ENCODE results near the gene FOXN3.

FOXN3 gene

DNA sequence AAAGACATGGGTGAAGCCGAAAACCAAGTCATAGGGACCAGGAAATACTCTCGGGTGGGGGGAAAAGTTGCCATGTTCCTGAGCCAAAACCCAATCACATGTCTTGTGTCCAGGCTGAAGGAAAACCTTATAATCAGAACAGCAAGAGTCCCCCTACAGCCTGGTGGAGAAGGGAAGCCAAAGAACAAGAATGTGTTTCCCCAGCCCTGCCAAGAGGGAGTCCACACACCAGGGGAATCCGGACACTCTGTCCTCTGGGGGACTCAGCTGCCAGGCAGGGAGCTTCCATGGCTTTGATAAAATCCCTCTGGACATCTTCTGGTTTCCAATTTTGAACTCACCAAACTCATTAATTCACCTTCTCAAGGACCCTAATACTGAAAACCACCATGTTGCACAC, 273.0 kb downstream of the FOXN3 start:
- FAIRE-seq (no peak), DNase-seq (ENCODE audit: insufficient read length, low spot score) (no peak)

DNA sequence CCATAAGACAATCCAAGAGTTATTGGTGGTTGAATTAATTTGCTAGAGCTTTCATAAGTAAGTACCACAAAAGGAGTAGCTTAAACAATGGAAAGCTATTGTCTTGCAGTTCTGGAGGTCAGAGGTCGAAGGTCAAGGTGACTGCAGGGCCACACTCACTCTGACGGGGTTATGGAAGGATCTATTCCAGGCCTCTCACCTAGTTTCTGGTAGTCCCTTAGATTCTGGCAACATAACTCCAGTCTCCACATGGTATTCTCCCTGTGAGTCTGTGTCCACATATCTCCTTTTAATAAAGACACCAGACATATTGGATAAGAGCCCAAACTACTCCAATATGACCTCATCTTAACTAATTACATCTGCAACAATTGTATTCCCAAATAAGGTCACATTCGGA, 273.4 kb downstream of the FOXN3 start:
- FAIRE-seq (no peak), DNase-seq (ENCODE audit: insufficient read length, low spot score) (no peak)

DNA sequence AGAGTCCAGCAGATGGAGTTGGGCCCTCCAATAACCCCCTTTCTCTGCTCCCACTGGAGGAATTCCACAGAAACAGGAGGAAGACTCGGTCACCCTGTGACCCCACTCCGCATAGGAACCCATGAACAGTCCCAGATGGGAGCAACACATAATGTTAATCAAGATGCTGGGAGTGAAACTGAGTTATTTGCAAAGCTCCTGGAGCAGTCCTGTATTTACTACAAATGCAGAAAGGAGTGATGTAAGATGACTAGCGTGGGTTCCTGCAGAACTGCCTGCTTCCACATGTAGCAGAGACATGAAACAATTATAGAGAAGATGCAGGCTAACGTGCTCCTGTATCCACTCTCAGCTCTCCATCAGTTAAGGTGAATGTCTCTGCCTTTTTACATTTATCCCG, 274.7 kb downstream of the FOXN3 start:
- DNase-seq (ENCODE audit: insufficient read length, low spot score): no peak
- no peak for FAIRE-seq

DNA sequence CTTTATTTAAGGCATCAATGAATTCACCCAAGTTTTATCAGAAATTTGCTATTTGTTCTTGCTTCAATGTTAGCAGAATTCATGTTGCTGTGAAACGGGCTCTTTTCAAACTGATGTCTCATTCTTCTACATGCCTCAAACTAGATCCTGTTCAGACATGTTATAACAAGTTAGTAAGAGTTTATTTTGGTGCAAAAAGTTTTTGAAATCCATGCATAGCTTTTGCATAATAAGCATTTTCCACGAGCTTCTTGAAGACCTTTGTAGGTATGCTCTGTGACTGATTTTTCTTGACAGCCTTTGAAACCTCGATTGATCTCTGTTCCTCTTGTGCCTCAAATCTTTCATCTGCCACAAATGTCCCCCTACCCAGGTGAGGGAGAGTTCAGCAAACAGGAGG, 275.2 kb downstream of the FOXN3 start:
- FAIRE-seq (no peak), DNase-seq (ENCODE audit: insufficient read length, low spot score) (no peak)

DNA sequence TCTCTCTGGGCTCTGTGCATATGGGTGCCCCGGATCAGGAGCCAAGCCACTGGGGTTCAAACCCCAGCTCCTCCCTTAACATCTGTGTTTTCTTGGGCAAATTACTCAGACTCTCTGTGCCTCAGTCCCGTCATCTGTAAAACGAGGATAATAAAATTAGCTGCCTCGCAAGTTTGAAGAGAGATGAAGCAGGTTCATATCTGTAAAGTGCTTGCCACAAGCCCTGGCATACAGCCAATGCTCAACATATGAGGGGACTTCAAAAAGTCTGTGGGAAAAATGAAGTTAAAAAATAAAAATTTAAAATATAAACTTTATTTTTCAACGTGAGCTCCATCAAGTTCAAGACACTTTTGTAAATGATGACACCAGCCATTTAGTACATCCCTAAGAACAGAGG, 276.7 kb downstream of the FOXN3 start:
- no peak for DNase-seq (ENCODE audit: insufficient read length, low spot score)
- FAIRE-seq: no peak

DNA sequence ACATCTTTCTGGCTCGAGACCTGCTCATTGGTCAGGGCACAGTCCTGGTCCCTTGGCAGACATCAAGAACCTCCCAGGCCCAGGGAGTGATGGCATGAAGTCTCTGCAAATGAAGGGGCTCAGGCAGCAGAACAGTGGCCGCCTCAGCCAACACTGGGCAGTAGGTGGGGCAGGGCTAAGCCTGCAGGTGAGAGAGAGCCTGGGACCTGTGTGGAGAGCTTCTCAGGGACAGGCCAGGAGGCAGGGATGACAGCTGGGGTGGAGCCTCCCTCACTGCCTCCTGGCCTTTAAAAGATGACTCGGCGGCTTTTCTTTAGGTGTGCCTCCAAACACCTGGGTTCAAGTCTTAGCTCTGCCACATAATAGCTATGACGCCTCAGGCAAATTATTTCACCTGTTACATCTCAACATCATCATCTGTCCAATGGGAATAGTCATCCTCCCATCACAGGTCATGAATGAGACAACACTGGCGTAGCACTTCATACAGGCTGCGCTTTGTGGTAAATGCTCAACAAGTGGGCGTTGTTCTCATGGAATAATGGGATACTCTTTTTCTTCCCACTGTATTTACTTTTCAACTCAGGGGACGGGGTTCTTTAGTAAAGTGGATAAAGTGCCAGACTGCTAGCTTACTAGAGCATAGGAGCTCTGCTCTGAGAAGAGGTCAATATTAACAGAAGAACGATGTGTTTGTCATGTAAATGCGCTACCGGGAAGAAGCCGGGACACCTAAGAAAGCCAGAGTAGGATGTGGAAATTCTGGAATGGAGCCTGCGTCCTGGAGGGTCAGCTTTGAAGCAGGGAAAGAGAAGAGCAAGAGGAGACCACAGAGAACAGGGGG, 277.4 kb downstream of the FOXN3 start:
- DNase-seq (ENCODE audit: insufficient read length, low spot score) (no peak), FAIRE-seq (no peak)

DNA sequence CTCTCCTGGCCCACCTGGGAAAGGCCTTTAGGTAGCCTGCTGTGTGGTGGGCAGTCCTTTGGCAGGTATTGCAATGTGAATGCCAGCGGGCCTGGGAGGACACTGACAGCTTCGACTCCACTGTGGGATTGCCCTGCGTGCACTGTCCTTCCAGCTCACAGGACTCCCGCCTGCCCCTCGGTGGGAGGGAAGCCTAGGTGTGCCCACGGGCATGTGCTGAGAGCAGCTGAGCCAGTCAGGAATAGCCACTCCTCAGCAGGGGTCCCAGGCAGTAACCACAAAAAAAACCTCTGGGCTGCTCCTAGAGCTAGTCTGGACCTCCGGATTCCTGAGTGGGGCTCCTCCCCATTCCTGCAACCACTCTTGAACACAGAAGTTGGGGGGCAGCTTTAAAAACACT, 278.2 kb downstream of the FOXN3 start:
- FAIRE-seq (no peak), DNase-seq (ENCODE audit: insufficient read length, low spot score) (no peak)

DNA sequence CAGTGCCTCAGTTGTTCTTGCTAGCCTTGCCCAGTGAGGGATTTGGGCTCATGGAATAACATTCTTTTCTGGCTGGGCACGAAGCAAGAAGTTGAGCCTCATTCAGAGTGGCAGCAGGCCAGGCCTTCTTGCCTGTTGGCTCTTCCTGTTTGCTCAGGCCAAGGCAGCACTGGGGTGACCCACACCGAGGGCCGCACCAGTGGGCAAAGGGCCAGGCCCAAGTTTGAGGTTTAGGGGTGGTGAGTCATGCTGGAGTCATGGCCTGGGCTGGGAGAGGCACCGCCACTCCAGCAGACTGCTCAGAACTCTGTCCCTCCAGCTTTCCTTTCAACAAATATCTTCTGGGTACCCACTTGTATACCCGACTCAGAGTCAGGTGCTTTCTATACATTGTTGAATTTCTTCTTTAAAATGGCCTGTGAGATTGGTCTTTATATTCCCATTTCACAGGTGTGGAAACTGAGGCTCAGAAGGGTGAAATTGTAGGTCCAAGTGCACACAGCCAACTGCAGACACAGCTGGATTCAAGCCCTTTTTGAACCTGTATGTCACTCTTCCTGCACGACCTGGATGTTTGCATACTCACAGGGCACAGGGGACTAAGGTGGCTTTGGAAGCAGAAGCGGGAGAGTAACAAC, 279.4 kb downstream of the FOXN3 start:
- DNase-seq (ENCODE audit: insufficient read length, low spot score): peak; percentile 79
- peak; percentile 83 for FAIRE-seq

DNA sequence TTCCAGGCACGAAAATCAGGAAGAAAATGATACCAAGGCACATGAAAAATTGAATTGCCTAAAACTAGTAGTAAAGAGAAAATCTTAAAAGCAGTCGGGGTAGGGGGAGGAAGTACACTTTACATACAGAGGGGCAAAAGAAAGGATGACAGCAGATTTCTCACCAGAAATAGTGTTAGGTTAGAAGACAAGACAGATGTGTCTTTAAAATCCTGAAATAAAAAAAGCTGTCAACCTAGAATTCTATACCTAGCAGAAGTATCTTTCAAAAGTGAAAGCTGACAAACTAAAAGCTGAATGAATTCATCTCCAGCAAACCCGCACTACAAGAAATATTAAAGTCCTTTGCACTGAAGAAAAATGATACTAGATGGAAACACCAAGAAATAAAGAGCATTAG, 280.4 kb downstream of the FOXN3 start:
- DNase-seq (ENCODE audit: insufficient read length, low spot score): no peak
- no peak for FAIRE-seq

DNA sequence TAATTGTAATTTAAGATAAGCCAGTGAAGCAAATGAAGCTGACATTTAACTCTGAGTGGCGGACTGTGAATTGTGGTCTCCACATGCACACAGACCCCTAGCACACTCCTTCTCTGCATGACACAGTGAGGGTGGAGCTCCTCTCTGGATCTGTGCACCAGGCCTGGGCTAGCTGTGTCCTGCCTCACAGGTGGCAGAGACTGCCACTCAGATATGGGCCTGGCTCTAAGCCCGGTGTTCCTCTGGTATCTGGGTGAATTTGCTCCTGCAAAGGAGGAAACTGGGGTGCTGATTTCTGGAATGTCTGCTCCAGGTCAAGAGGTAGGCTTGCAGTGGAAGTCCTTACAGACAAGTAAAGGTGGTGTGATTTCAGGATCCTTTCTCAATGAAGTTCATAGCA, 282.4 kb downstream of the FOXN3 start:
- FAIRE-seq: no peak
- DNase-seq (ENCODE audit: insufficient read length, low spot score): no peak

DNA sequence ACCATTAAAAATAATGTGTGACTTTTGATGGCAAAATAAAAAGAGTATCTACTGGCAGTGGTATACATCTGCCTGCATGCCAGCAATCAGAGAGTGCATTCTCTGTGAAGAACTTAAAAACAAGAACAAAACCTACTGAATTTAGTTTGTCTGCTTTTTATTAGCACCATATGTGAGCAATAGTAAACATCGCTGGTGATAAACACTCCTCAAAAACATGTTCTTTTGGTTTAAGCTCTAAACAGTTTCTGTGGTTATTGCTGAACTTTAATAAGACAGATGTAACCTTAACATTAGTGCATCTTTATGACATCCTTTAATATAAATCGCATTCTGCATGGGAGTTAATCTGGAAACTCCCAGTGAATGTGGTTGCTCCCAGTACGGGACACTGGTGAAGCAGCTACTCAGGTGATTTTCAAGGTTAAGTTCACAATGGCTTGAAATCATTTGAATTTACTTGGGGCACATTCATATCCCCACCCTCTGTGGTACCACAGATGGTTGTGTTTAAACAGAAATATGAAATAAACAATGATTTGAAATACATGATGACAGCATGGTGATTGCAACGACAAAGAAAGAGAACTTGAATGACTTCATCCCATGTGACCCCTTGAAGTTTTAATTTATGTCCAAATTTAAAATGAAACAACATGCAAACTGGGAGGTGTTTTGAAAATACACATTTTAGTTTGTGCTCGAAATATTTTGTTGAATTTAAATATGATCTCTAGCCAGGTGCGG, 285.9 kb downstream of the FOXN3 start:
- DNase-seq (ENCODE audit: insufficient read length, low spot score): no peak
- no peak for FAIRE-seq

DNA sequence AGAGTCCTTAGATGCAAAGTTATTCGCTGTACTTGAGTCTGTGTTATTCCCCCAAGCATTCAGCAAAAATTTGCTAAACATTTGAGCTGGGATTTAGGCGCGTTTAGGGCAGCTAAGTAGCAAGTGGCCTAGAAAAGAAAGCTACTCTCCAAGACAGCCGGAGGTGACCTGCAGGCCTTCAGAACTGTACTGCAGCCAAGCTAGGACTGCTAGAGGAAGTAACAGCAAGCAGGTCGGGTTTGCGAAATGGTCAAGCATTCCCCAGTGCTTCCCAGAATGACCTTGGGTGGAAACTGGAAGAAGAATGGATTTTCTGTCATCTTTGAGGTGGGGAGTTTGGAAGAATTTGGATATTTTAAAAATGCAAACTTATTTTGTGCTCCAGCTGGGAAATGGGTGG, 287.5 kb downstream of the FOXN3 start:
- DNase-seq (ENCODE audit: insufficient read length, low spot score): no peak
- no peak for FAIRE-seq

DNA sequence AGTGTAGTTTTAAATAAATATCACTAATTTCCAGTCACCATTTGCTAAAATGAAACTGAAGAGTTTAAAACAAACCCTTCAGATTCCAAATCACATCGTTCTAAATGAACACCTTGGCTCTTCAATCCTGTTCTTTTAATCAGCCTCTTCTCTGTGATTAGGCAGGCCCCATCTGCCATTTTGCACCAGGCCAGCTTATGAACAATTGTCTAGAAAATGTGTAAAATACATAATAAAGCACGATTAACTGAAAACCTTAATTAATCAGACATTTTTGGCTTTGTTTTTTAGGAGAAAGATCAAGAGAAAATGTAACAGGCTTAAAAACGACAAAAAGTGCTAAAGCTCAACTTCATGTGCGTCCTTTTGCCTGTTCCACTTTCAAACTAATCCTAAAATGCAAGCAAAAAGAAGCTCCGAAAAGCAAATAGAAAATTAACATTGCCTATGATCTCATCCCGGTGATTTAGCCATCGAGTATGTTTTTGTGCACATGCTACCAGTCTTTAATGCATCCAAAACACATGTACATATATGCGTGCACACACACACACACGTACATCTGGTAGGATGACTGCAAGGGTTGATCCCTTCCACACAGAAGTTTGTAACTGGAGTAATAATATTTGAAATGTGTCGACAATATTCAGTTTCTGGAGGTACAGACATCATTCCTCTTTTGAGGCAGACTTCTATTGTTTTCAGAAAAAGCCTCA, 288.6 kb downstream of the FOXN3 start:
- no peak for FAIRE-seq
- DNase-seq (ENCODE audit: insufficient read length, low spot score): no peak

DNA sequence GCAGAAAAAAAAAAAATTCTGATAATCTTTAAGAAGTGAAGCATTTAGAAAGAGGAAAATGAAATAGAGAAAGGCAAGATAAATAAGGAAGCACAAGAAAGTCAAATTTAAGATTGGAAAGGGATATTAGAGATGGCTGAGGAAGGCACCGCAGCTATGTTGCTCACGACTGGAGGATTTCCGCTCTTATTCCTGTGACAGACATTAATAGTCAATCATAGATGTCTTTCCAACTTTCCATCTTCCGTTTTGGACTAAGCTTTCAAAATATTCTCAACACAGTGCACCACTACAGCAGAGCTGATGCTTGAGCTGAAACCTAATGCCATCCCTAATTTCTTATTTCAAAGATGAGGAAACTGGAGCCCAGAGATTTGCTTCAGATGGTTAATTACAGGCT, 290.6 kb downstream of the FOXN3 start:
- no peak for FAIRE-seq
- DNase-seq (ENCODE audit: insufficient read length, low spot score): no peak

DNA sequence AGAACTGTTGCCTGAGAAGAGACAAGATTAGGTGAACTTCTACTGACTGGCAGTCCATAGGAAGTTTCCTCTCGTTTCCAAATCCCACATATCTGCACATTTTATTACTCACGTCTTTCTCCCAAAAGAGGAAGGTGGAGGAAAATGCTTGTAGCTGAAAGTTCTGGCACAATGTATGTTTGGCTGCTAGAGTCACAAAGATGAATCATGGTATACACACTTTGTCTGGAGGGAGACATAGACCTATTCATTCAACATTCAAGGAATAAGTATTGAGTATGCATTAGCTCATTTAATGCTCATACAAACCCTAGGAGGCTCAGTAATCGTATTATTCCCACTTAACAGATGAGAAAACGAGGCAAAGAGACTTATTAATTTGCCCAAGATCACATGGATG, 291.8 kb downstream of the FOXN3 start:
- DNase-seq (ENCODE audit: insufficient read length, low spot score) (no peak), FAIRE-seq (no peak)

DNA sequence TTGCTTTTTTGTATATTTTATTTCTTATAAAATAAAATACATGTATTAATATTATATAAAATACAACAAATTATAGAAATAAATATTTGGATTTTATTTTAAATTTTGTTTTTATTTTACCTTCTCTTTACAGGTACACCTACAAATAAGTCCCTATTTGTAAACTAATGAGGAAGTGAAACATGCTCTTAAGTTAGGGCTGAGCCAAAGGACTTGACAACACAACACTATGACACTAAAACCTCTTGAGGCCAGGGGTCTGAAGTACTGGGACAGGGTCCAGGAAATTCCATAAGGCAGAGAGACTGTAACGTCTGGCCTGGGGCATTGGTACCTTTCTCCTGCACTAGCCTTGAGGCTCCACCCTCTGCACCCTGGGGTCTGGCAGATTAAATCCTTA, 293.2 kb downstream of the FOXN3 start:
- DNase-seq (ENCODE audit: insufficient read length, low spot score): no peak

DNA sequence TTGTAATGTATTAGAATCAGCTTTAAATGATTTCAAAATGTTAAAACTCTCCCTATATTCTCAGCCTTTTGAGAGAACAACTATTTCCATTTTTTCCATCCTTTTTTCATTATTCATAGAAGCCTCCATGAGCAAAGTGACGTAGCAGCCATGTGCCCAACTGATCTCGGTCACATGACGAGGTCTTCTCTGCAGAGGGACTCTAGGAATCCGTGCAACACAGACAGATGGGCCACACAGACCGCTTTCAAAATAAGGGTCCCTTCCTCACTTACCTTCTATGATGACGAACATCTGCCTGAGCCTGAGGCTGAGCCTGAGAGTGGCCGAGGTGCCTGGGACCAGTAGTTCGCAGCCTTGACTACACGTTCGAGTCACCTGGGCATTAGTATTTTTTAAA, 293.8 kb downstream of the FOXN3 start:
- DNase-seq (ENCODE audit: insufficient read length, low spot score) (no peak), FAIRE-seq (no peak)

More for the DNA sequence above, 293.2 kb downstream of the FOXN3 start:
- no peak for FAIRE-seq

DNA sequence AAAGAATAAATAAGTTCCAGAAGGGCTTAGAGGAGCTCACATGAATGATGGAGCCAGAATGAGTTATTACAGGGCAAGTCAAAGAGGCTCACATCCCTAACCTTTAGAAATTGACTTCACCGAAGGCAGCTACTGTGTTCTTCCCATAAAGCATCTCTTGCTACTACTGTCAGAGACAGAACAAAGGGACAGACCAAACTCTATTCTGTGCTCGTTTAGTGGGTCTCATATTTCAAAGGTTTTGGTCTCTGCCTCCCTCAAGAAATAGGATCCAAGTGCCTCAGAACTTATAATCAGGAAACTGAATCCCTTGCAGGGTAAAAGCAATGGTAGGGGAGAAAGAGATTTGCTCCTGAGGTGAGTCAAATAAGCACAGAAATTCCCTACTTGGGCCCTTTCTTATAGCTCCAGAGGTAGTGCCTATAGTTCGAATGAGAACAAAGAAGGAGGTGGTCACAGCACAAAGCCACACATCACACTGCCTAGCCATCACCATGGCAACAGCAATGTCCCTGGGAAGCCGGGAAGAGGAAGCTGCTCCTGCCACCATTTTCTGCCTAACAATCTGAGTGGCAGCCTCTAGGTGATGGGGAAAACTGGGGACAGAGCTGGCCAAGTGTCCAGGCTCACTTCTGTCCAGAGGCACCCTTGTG, 294.9 kb downstream of the FOXN3 start:
- DNase-seq (ENCODE audit: insufficient read length, low spot score) (no peak), FAIRE-seq (no peak)

DNA sequence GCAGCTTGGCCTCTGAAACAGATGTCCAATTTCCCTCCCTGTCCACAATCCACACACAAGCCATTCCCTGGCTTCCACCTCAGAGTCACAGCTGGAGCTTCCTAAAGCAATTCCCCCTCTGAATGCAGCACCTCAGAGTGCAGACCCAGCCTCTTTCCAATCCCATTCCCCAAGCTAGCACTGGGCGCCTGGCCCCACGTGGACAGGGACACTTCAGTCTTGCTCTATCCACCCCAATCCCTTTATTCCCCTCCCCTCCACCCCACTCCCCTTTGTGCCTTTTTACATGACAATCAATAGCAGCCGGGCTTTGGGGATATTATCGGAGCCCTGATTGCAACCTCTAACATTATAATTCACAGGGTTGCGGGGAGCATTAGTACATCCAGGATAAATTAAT, 300.0 kb downstream of the FOXN3 start:
- DNase-seq (ENCODE audit: insufficient read length, low spot score) (no peak), FAIRE-seq (no peak)

DNA sequence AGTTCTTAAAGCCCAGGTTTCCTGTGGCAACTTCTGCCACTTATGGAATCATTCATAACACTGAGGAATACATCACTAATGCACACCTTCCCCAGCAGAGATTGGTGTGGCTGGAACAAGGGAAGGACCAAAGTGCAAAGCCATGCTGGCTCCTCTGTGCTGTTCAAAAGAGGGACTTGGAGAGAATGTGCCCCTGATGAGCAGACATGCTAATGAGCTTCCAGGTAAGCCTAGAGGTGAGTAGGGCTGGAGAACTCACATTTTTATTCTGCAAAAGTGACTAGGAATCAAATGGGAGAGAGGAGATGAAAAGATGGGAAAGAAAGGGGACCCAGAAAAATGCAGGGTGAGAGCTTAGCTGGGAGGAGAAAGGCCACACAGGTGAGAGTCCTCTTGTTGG, 302.9 kb downstream of the FOXN3 start:
- DNase-seq (ENCODE audit: insufficient read length, low spot score) (no peak), FAIRE-seq (no peak)

DNA sequence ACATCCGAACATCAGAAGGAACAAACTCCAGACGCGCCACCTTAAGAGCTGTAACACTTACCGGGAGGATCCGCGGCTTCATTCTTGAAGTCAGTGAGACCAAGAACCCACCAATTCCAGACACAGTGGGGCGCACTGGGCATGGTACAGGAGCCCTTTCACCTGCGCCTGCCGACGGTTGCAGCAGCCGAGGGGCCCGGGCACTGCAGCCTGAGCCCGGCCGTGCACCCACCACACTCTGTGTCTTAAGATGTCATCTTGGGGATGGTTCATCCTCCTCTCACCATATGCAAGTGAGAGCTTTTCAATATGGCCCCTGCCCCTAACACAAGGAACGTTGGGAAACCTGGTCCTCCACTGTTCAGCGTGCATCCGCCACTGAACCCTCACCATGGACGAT, 304.3 kb downstream of the FOXN3 start:
- FAIRE-seq: no peak
- no peak for DNase-seq (ENCODE audit: insufficient read length, low spot score)
